ENCODE data around the gene RPS8. TPM values are rescaled to one million over a fixed set of nuclear protein-coding genes. Genes with fewer than 3 reads are reported as not detected.

RPS8 gene
- total RNA-seq, 2 donors from 2014 or later = 1,019 to 1,075 TPM

DNA sequence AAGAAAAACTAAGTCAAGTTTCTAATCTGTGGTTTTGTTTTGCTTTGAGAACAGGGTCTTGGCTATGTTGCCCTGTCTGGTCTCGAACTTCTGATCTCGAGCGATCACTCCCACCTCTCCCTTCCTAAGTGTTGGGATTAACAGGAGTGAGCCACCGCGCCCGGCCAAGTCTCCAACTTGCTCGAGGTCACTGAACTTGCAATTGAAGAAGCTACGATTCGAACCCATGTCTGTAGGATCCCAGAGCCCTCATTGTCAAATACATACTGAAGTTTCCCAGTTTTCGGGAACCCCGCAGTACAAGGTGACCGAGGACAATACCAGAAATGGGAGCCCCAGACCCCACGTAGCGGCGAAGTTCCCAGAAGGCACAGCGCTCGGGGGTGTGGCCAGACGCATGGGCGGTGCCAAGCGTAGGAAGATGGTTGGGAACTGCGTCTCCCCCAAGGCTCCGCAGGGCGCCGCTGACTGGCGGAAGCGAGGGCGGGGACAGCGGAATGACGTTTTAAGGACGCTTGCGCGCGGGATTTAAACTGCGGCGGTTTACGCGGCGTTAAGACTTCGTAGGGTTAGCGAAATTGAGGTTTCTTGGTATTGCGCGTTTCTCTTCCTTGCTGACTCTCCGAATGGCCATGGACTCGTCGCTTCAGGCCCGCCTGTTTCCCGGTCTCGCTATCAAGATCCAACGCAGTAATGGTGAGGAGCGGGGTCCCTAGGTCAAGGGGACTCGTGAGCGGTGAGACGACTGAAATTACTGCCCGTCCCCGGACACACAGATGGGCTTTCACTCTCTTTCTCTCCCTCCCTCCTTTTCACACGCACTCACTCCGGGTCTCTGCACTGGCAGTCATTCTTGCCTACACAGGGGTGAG lies 35.8 kb upstream of the RPS8 start, which contains the start of gene KIF2C:
Gene KIF2C (plus strand): TSS at position 531 of the 872 bp plus-strand sequence. CDS start 96 bp downstream, at position 627.
- Histone ChIP-seq H3K9me3 (no peaks in the 10 kb centered on the region), H3K36me3 (no peaks in the 10 kb centered on the region), H3K4me3 (peak within 1 kb of the TSS; percentile 76), H3K4me1 (ENCODE audit: control insufficient read depth in 1 of 2, low read depth in 2 of 2) (peaks cover 5 to 8% of the 10 kb centered on the region in 2 donors), H3K27ac (peak within 1 kb of the TSS; percentile 80 to 86), H3K27me3 (replicated peaks; ENCODE audit: insufficient read depth) (no peaks in the 10 kb centered on the region)
- peak; percentile 89 for DNase-seq (ENCODE audit: low spot score)
- TF ChIP-seq CTCF (IDR thresholded peaks at IDR 0.05) = no peak
- peak; percentile 92 for ATAC-seq (ENCODE audit: insufficient number of reproducible peaks, low FRiP score, low read depth)

GRCh38 chr1:44740179-44740617 lies 35.1 kb upstream of the RPS8 start:
- ATAC-seq (ENCODE audit: insufficient number of reproducible peaks, low FRiP score, low read depth) = no peak
- peak overlapping the region; percentile 76 for H3K4me3 ChIP-seq

DNA sequence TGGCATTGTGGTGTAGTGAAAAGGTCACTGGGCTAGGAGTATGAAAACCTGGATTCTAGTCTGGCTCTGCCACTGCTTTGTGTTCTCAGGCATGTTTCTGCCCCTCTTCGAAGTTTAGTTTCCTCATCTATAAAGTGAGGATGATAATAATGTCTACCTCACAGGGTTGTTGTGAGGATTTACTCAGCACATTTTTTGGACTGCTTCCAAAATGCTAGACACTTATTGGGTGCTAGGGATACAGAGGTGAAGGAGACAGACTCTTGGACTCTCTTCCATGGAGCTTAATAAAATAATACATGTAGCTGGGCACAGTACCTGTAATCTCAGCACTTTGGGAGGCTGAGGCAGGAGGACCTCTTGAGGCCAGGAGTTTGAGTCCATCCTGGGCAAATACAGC lies 32.1 kb upstream of the RPS8 start:
- Histone ChIP-seq H3K27ac (no peak overlapping the region), H3K36me3 (no peaks in the 10 kb centered on the region), H3K4me3 (no peak overlapping the region), H3K27me3 (replicated peaks; ENCODE audit: insufficient read depth) (no peaks in the 10 kb centered on the region), H3K4me1 (ENCODE audit: control insufficient read depth in 1 of 2, low read depth in 2 of 2) (peaks cover 5 to 8% of the 10 kb centered on the region in 2 donors), H3K9me3 (no peaks in the 10 kb centered on the region)
- no peak for DNase-seq (ENCODE audit: low spot score)
- no peak for TF ChIP-seq CTCF (IDR thresholded peaks at IDR 0.05)
- ATAC-seq (ENCODE audit: insufficient number of reproducible peaks, low FRiP score, low read depth) = no peak

More at GRCh38 chr1:44740179-44740617, 35.1 kb upstream of the RPS8 start:
- no peaks in the 10 kb centered on the region for H3K27me3 ChIP-seq (replicated peaks; ENCODE audit: insufficient read depth)
- H3K4me1 ChIP-seq (ENCODE audit: control insufficient read depth in 1 of 2, low read depth in 2 of 2) = peaks cover 5 to 8% of the 10 kb centered on the region in 2 donors
- no peak overlapping the region for H3K27ac ChIP-seq
- no peaks in the 10 kb centered on the region for H3K9me3 ChIP-seq
- DNase-seq (ENCODE audit: low spot score) = no peak
- no peak for TF ChIP-seq CTCF (IDR thresholded peaks at IDR 0.05)
- H3K36me3 ChIP-seq = no peaks in the 10 kb centered on the region

DNA sequence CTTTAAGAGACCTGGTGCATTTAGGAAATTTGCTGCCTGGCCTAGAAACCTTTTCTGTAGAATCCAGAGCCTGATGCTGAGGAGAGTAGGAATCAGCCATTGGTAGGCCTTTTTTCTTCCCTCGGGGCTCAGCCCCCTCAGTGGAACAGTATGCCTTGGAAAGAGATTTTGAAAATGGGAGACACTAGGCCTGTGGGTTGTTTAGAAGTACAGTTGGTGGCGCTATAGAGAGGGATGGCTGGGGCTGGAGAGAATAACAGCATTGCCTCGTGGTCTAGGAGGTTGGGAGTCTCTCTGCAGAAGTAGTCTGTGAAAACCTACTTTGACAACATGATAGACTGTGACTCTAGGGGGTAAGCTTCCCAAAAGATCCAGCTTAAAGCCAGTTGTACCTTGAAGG lies 27.5 kb upstream of the RPS8 start:
- H3K4me1 ChIP-seq (ENCODE audit: control insufficient read depth in 1 of 2, low read depth in 2 of 2) = no peaks in the 10 kb centered on the region
- no peak overlapping the region for H3K4me3 ChIP-seq
- H3K9me3 ChIP-seq = no peaks in the 10 kb centered on the region
- no peaks in the 10 kb centered on the region for H3K27me3 ChIP-seq (replicated peaks; ENCODE audit: insufficient read depth)
- ATAC-seq (ENCODE audit: insufficient number of reproducible peaks, low FRiP score, low read depth) = no peak
- no peaks in the 10 kb centered on the region for H3K36me3 ChIP-seq
- TF ChIP-seq CTCF (IDR thresholded peaks at IDR 0.05) = no peak
- DNase-seq (ENCODE audit: low spot score) = no peak
- H3K27ac ChIP-seq = no peak overlapping the region

DNA sequence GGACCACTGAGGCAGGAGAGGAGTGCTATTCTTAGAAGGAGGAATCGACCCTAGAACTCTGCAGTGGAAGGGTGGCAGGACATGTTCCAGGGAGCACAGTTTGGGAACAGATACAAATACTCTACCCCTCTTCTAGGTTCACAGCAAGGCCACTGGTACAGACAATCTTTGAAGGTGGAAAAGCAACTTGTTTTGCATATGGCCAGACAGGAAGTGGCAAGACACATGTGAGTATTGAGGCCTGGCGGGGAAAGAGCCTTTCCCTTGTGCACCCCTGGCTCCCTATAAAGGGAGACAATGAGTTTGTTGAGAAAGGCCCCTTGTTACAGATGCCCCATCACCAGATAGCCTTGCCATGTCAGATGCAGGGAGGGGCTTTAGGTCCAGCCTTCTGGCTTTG lies 17.9 kb upstream of the RPS8 start:
- Histone ChIP-seq H3K4me3 (no peak overlapping the region), H3K9me3 (no peaks in the 10 kb centered on the region), H3K4me1 (ENCODE audit: control insufficient read depth in 1 of 2, low read depth in 2 of 2) (no peaks in the 10 kb centered on the region), H3K27me3 (replicated peaks; ENCODE audit: insufficient read depth) (no peaks in the 10 kb centered on the region), H3K36me3 (no peaks in the 10 kb centered on the region), H3K27ac (no peak overlapping the region)
- ATAC-seq (ENCODE audit: insufficient number of reproducible peaks, low FRiP score, low read depth) (no peak), DNase-seq (ENCODE audit: low spot score) (no peak)
- TF ChIP-seq CTCF (IDR thresholded peaks at IDR 0.05) = no peak
